Measurements from ENCODE around the gene MAP2K7.
"Not testable (repeated sequence)": the region's sequence is repeated elsewhere in the genome, so short reads cannot be mapped to it uniquely, and the experiment has no call there.

The MAP2K7 gene

DNA sequence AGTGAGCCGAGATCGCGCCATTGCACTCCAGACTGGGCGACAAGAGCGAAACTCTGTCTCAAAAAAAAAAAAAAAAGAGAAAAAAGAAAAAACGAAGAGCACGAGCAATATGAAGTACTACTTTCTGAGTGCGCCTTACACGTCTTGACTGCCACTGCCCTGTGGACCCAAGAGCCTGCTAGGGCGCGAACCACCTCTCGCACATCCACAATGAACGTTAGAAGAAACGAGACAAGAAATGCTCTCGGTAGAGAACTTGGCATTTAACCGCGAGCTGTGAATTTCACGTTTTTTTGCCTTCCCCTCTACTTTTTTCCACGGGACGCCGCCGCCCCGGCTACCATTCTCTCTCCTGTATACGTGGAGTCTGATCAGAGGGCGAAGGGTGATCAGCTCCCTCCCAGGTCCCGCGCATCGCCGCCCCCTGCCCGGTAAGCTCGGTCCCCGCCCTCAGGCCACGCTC lies 39.3 kb downstream of the MAP2K7 start:
- H3K9me3 Mint-ChIP-seq = no peaks in the 10 kb centered on the region
- intact Hi-C loops (cut with micrococcal nuclease) = loop anchor here (1.0 kb wide), 1 partner anchor 40 kb away; the partner anchor contains the start of gene MAP2K7
- peak overlapping the region; percentile 94 for H3K4me3 Mint-ChIP-seq
- peaks cover 46% of the 10 kb centered on the region for H3K36me3 Mint-ChIP-seq (ENCODE audit: low read depth)
- H3K4me1 Mint-ChIP-seq (ENCODE audit: low read depth) = peaks cover 38% of the 10 kb centered on the region
- no peaks in the 10 kb centered on the region for H3K27me3 Mint-ChIP-seq
- H3K27ac Mint-ChIP-seq = peak overlapping the region; percentile 95

DNA sequence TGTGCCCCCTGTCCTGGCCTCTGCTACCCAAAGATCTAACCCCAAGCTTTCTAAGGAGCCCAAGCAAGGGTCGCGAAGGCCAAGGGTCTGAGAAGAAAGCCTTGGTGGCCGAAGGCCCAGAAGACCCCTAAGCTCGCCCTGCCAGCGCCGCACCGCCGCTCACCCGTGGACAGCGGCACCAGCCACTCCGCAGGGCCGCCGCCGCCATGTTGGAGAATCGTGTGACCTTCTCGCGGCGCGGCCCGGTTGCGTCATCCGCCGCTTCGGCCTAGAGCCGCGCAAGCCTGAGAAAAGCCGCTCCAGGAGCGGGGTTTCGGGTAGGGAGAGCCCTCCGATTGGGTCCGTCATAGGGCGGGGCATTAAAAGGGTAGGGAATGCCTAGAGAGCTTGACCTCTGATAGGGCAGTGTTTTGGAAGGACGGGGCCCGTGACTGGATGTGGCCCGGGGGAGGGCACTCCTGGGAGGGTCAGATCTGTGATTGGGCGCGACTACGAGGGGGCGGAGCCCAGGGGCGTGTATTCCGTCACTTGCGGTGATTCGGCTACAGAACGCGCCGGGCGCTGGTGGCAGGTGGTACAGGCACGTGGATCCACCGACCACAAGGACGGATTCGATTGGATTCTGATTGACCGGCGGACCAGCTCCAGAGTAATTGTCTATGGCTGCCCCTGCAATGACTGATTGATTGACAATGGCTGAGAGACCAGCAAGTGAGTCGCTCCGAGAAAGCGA lies 39.9 kb downstream of the MAP2K7 start, which contains the start of gene TIMM44:
Gene TIMM44 (minus strand): TSS at position 223 of the 733 bp plus-strand sequence. CDS start 15 bp downstream, at position 208.
- Mint-ChIP-seq H3K36me3 (ENCODE audit: low read depth) (peaks cover 41% of the 10 kb centered on the region), H3K4me1 (ENCODE audit: low read depth) (peaks cover 38% of the 10 kb centered on the region)

DNA sequence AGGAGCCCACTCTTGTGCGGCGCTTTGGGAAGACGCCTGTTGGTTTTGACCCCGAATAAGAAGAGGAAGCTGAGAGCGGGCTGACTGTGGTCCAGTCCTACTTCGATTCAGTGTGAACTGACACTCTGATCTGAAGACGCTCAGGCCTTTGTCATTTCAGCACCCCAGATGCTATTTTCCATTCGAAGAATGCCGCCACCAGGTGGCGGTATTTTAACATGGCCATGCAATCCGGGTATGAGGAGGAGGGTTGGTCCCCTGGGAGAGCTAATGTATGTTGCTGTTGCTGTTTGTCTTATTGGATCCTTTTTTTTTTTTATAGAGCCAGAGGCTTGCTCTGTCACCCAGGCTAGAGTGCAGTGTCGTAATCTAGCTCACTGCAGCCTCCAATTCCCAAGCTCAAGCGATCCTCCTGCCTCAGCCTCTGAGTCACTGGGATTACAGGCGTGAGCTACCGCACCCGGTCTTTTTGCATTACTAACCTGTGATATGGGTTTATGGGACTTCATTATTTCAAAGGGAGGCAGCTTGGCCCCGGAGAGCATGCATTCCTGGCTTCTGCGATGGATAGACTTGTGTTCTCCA lies 40.6 kb downstream of the MAP2K7 start:
- peaks cover 38% of the 10 kb centered on the region for H3K4me1 Mint-ChIP-seq (ENCODE audit: low read depth)
- H3K4me3 Mint-ChIP-seq = peak overlapping the region; percentile 94
- intact Hi-C loops (cut with micrococcal nuclease) = loop anchor here (1.0 to 2.0 kb wide), 2 partner anchors 61 to 309 kb away; partner anchors contain the start of gene ELAVL1
- peak overlapping the region; percentile 95 for H3K27ac Mint-ChIP-seq
- no peaks in the 10 kb centered on the region for H3K9me3 Mint-ChIP-seq
- H3K27me3 Mint-ChIP-seq = no peaks in the 10 kb centered on the region
- peaks cover 35% of the 10 kb centered on the region for H3K36me3 Mint-ChIP-seq (ENCODE audit: low read depth)

More for the DNA sequence above, 39.9 kb downstream of the MAP2K7 start, which contains the start of gene TIMM44:
- no peaks in the 10 kb centered on the region for H3K27me3 Mint-ChIP-seq
- peak within 1 kb of the TSS; percentile 95 for H3K27ac Mint-ChIP-seq
- intact Hi-C loops (cut with micrococcal nuclease) = loop anchor here (1.0 to 2.0 kb wide), 3 partner anchors 40 to 310 kb away; partner anchors contain the start of genes ELAVL1 and MAP2K7
- H3K9me3 Mint-ChIP-seq = no peaks in the 10 kb centered on the region
- H3K4me3 Mint-ChIP-seq = peak within 1 kb of the TSS; percentile 94

DNA sequence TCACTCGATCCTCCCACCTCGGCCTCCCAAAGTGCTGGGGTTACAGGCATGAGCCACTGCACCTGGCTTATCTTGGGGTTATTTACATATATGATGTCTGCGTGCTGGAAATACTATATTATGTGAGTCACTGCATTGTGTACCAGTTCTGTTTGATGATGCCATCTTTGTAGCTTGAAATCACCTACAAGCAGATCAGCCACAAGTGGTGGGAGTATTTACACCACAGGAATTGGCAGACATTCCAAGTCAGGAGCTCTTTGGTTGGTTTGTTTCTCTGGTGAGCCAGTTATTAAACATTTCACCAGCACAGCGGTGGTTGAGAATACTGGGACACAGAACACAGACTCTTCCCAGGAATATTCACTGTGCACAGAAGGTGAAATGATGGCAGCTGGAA lies 44.3 kb downstream of the MAP2K7 start:
- peaks cover 32% of the 10 kb centered on the region for H3K4me1 Mint-ChIP-seq (ENCODE audit: low read depth)
- H3K36me3 Mint-ChIP-seq (ENCODE audit: low read depth) = peaks cover 12% of the 10 kb centered on the region
- intact Hi-C loops (cut with micrococcal nuclease) = no loop called here
- no peak overlapping the region for H3K4me3 Mint-ChIP-seq
- H3K27me3 Mint-ChIP-seq = no peaks in the 10 kb centered on the region
- H3K9me3 Mint-ChIP-seq = no peaks in the 10 kb centered on the region
- H3K27ac Mint-ChIP-seq = no peak overlapping the region

DNA sequence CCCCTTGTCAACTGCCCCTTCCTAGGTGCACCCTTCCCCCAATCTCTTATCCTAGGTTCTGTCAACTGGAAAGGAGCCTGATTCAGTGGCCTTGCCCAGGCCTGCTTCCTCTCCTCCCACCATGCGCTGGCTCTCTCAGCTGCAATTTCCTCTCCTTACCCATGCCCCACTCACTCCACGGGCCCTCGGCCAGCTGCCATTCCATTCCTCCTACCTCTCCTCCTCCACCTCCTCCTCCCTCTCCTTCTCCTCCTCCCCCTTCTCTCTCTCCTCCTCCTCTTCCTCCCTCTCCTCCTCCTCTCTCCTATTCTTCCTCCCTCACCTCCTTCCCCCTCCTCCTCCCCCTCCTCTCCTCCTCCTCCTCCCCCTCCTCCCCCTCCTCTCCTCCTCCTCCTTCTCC lies 49.4 kb downstream of the MAP2K7 start:
- Mint-ChIP-seq H3K4me3 (no peak overlapping the region), H3K9me3 (no peaks in the 10 kb centered on the region), H3K4me1 (ENCODE audit: low read depth) (peaks cover 26% of the 10 kb centered on the region), H3K36me3 (ENCODE audit: low read depth) (peaks cover 17% of the 10 kb centered on the region), H3K27me3 (no peaks in the 10 kb centered on the region), H3K27ac (no peak overlapping the region)
- intact Hi-C loops (cut with micrococcal nuclease) = no loop called here

DNA sequence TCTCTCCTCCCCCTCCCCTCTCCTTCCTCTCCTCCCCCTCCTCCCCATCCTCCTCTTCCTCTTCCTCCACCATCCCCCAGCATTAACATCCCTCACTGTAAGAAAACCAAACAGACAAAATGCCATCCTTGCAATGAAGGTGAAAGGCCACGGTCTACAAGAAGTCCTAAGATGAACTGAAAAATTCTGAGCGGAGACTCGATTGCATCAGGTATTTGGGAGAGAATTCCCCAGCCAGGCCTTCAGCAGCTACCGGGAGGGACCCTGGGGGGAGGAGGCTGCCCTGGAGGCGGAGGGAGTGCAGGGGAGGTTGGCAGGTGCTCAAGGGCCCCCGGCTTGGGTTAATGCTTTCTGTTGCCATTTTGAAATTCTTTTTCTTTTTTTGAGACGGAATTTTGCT lies 49.9 kb downstream of the MAP2K7 start:
- intact Hi-C loops (cut with micrococcal nuclease) = no loop called here
- H3K36me3 Mint-ChIP-seq (ENCODE audit: low read depth) = peaks cover 22% of the 10 kb centered on the region
- H3K4me1 Mint-ChIP-seq (ENCODE audit: low read depth) = peaks cover 26% of the 10 kb centered on the region
- H3K27me3 Mint-ChIP-seq = no peaks in the 10 kb centered on the region
- no peak overlapping the region for H3K4me3 Mint-ChIP-seq
- no peaks in the 10 kb centered on the region for H3K9me3 Mint-ChIP-seq
- no peak overlapping the region for H3K27ac Mint-ChIP-seq

DNA sequence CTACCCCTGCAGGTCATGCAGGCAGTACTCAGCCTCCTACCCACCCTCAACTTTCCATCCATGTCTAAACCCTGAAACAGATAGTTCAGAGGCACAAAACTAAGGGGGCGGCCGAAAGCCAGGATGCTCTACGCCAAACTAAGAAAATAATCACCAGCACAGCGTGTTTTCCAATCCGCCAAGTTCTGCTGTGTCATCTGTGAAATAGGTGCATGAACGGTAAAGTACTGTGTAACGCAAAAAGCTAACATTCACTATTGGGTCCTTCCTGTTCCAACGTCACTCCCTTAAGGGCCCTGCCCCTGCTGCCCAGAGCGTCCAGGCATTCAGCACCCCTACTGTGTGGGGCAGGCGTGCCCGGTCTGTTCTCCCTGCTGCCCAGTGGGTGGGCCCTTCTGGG lies 52.0 kb downstream of the MAP2K7 start:
- intact Hi-C loops (cut with micrococcal nuclease) = no loop called here
- H3K27me3 Mint-ChIP-seq = no peaks in the 10 kb centered on the region
- H3K9me3 Mint-ChIP-seq = no peaks in the 10 kb centered on the region
- no peak overlapping the region for H3K4me3 Mint-ChIP-seq
- H3K4me1 Mint-ChIP-seq (ENCODE audit: low read depth) = peaks cover 26% of the 10 kb centered on the region
- H3K27ac Mint-ChIP-seq = no peak overlapping the region
- peaks cover 36% of the 10 kb centered on the region for H3K36me3 Mint-ChIP-seq (ENCODE audit: low read depth)

DNA sequence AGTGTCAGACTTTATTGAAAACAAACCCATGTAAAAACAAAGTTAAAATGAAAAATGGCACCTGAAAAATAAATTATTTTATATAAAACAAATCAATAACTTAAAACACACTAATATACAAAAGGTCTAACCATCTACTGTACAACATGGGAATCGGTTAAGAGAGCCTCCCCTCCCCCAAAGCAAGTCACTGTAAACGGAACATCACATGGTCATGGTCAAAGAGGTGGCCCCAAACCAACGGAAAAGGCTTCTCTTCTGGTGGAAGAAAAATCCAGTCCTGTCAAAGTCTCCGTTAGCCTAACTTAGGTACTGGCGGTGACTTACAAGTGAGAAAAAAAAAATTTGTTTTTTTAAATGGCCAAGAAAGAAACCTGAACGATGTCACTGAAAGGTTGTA lies 55.5 kb downstream of the MAP2K7 start:
- Mint-ChIP-seq H3K36me3 (ENCODE audit: low read depth) (peaks cover 69% of the 10 kb centered on the region), H3K27ac (no peak overlapping the region), H3K4me1 (ENCODE audit: low read depth) (no peaks in the 10 kb centered on the region), H3K27me3 (no peaks in the 10 kb centered on the region), H3K4me3 (no peak overlapping the region), H3K9me3 (no peaks in the 10 kb centered on the region)
- intact Hi-C loops (cut with micrococcal nuclease) = no loop called here

DNA sequence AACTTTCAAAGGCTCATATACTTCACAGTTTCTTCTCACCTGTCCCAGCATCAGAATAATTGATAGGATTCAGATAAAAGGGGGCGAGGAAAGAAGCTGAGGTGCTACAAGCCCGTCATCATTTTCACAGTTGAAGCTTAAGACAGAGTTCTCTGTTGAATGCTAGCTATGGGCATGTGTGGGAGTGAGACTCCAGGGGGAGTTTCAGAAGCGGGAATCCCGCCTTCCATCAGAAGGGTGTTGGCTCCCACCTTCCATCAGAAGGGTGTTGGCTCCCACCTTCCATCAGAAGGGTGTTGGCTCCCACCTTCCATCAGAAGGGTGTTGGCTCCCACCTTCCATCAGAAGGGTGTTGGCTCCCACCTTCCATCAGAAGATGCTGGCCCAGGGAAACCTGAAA lies 57.4 kb downstream of the MAP2K7 start:
- H3K4me3 Mint-ChIP-seq; H3K27ac Mint-ChIP-seq; H3K27me3 Mint-ChIP-seq; H3K4me1 Mint-ChIP-seq (ENCODE audit: low read depth); intact Hi-C loops (cut with micrococcal nuclease); H3K9me3 Mint-ChIP-seq: not testable (repeated sequence)
- peaks cover 86% of the 10 kb centered on the region for H3K36me3 Mint-ChIP-seq (ENCODE audit: low read depth)

DNA sequence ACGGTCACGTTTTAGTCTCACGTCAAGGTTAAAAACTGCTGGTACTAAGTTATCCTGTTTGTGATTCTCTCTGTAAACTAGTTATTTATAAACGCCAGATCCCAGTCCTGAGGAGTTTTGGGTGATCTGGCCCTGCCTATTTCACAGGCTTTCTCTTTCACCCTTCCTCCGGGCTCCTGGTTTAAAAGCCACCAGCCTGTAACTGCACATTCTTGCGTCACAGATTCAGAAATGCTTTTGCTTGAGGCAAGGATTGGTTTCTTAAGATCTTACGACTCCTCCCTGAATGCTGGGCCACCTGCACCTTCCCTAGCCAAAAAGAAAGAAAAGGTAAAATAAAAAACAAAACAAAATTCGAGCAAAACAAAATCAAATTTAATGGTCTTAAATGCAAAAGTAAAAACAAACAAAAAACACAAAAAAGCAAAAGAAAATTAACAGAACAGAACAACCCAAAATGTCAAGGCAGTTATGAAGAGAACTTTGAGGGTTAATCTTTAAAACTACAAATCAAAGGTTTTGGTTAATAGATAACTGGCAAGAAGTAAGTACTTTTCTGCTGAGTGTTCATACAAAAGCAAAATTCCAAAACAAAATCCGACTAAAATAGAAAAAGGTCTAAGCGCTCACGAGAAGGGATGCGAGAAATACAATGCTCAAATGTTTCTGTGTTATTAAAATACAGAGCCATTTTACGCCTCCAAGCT lies 58.4 kb downstream of the MAP2K7 start:
- H3K4me3 Mint-ChIP-seq = no peak overlapping the region
- no peaks in the 10 kb centered on the region for H3K4me1 Mint-ChIP-seq (ENCODE audit: low read depth)
- H3K27ac Mint-ChIP-seq = no peak overlapping the region
- H3K9me3 Mint-ChIP-seq = no peaks in the 10 kb centered on the region
- intact Hi-C loops (cut with micrococcal nuclease) = no loop called here
- peaks cover 89% of the 10 kb centered on the region for H3K36me3 Mint-ChIP-seq (ENCODE audit: low read depth)
- no peaks in the 10 kb centered on the region for H3K27me3 Mint-ChIP-seq

DNA sequence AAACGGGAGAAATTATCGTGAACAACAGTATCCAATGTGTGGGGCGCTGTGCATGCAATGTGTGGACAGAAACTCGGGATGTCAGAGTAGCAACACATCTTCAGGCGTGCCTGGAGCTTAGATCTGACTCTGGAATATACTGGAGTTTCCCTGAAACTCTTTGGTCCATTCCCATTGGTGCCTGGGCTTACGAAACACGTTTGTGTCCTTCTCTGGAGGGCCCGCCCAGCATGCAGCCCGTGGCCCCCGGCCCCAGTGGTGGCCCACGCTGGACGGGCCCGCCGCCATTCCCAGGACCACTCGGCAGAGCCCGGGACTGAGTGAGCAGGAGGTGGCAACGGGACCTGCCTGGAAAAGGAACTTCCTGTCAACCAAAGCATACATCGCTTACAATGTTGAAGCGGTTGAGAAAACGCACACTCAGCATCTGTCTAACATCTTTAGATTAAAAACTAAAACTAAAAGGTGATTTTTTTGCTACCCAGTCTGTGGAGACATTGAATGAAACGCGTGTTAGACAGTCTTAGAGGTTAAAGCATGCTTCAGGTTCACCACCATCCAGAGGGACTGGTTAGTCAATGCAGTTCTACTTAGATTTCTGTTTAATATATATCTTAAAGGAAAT lies 59.1 kb downstream of the MAP2K7 start:
- Mint-ChIP-seq H3K4me3 (no peak overlapping the region), H3K4me1 (ENCODE audit: low read depth) (no peaks in the 10 kb centered on the region), H3K27me3 (no peaks in the 10 kb centered on the region), H3K27ac (no peak overlapping the region), H3K9me3 (no peaks in the 10 kb centered on the region), H3K36me3 (ENCODE audit: low read depth) (peaks cover 89% of the 10 kb centered on the region)
- intact Hi-C loops (cut with micrococcal nuclease) = no loop called here

DNA sequence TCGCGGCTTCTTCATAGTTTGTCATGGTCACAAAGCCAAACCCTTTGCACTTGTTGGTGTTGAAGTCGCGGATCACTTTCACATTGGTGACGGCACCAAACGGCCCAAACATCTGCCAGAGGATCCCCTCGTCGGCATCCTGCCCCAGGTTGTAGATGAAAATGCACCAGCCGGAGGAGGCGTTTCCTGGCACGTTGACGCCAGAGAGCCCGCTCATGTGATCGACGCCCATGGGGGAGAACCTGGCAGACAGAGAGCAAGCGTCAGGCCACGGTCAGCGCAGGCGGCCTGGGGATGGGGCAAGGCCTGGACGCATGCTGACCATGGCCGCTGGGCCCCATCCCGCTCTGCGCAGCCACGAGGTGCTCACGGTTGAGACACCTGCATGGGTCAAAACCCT lies 59.9 kb downstream of the MAP2K7 start:
- no peaks in the 10 kb centered on the region for H3K4me1 Mint-ChIP-seq (ENCODE audit: low read depth)
- intact Hi-C loops (cut with micrococcal nuclease) = no loop called here
- no peak overlapping the region for H3K4me3 Mint-ChIP-seq
- no peak overlapping the region for H3K27ac Mint-ChIP-seq
- H3K9me3 Mint-ChIP-seq = no peaks in the 10 kb centered on the region
- H3K36me3 Mint-ChIP-seq (ENCODE audit: low read depth) = peaks cover 89% of the 10 kb centered on the region
- no peaks in the 10 kb centered on the region for H3K27me3 Mint-ChIP-seq
